Large intestine (tissue), 3 donors: ENCODE results near the gene CFAP46. TPM values are rescaled to one million over a fixed set of nuclear protein-coding genes. Genes with fewer than 3 reads are reported as not detected.
"Not testable (repeated sequence)": the region's sequence is repeated elsewhere in the genome, so short reads cannot be mapped to it uniquely, and the experiment has no call there.

Source experiments
- DNase-seq, 2 donors: peaks; one replicate each; pipeline versions ENCODE4 v3.0.0 to v3.0.0-alpha.2; 2013
- H3K27ac ChIP-seq: one replicate; pipeline ENCODE4 v1.5.1; 2013; ENCODE audit warnings: low read length
- H3K27me3 ChIP-seq: 2 replicates; pipeline ENCODE4 v1.6.1; 2013; ENCODE audit warnings: low read length; ENCODE audit not compliant: control insufficient read depth, insufficient read depth
- H3K36me3 ChIP-seq: 2 replicates; pipeline ENCODE4 v1.6.1; 2013; ENCODE audit warnings: low read length; ENCODE audit not compliant: control insufficient read depth, insufficient read depth
- H3K4me1 ChIP-seq: one replicate; pipeline ENCODE4 v1.6.1; 2013; ENCODE audit warnings: low read length; ENCODE audit not compliant: control insufficient read depth, insufficient read depth
- H3K4me3 ChIP-seq: one replicate; pipeline ENCODE4 v1.5.1; 2013; ENCODE audit warnings: low read length
- H3K9me3 ChIP-seq: one replicate; pipeline ENCODE4 v1.6.1; 2013; ENCODE audit warnings: mild to moderate bottlenecking, low read depth, low read length, moderate library complexity; ENCODE audit not compliant: control insufficient read depth
- WGBS: methylation state at CpG from one replicate; pipeline ENCODE4 v1.1.5; 2013; ENCODE audit warnings: low lambda C conversion rate; ENCODE audit not compliant: insufficient coverage; 5-methylcytosine and 5-hydroxymethylcytosine counted together
- polyA plus RNA-seq: library from polyadenylated mRNA; unstranded; fragments of 120-200 nt; gene quantifications from one replicate; pipeline ENCODE4 v1.2.1, GENCODE V29; 2013

CFAP46 gene
- polyA plus RNA-seq, 1 donor, result 0.75 TPM

DNA sequence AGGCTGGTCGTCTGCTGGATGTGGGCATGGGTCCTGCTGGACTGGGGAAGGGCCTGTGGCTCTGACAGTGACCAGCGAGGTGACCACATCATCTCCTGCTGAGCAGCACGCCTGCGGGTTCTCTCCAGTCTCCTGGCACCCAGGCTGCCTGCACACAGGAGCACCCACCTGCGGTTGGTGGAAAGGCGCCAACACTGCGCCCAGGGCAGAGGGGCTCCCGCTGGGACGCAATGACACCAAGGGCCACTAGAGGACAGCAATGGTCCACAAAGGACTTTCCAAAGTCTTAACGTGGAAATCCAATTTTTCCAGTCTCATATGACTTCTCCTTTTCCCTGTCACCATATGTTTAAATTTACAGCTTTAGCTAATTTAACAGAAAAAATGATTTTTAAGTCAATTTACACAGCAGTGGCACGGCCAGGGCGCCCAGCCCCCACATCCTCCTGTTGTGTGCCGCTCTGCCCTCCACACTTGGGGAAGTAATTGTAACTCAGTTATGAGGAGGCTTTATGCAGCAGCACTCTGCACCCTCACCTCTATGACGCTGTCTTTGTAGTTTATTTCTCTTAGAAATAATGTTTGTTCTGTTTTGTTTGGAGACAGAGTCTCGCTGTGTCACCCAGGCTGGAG, 38.1 kb downstream of the CFAP46 start:
- Histone ChIP-seq H3K4me3 (no peak overlapping the region), H3K4me1 (no peaks in the 10 kb centered on the region), H3K27ac (no peak overlapping the region), H3K36me3 (no peaks in the 10 kb centered on the region), H3K9me3 (peaks cover 13% of the 10 kb centered on the region), H3K27me3 (no peaks in the 10 kb centered on the region)
- no peak for DNase-seq
- 50% methylated on average over 2 of the region's 15 CpGs for WGBS

- DNase-seq, result not testable (repeated sequence)
Measured at GRCh38 chr10:132902656-132903575, 39.5 kb downstream of the CFAP46 start.

GRCh38 chr10:132901351-132901750, 41.0 kb downstream of the CFAP46 start:
- no peak for DNase-seq
- no peak overlapping the region for H3K4me3 ChIP-seq
- H3K27me3 ChIP-seq, result no peaks in the 10 kb centered on the region
- no peaks in the 10 kb centered on the region for H3K36me3 ChIP-seq
- no peaks in the 10 kb centered on the region for H3K4me1 ChIP-seq
- peaks cover 9% of the 10 kb centered on the region for H3K9me3 ChIP-seq
- no peak overlapping the region for H3K27ac ChIP-seq
- no CpG with 5 or more reads among the region's 7 CpGs for WGBS

More at GRCh38 chr10:132902656-132903575, 39.5 kb downstream of the CFAP46 start:
- H3K4me3 ChIP-seq, H3K4me1 ChIP-seq, H3K27ac ChIP-seq, H3K27me3 ChIP-seq, H3K36me3 ChIP-seq: not testable (repeated sequence)
- H3K9me3 ChIP-seq, result peaks cover 10% of the 10 kb centered on the region
- WGBS, result 90% methylated on average over 4 of the region's 19 CpGs

GRCh38 chr10:132900211-132900756, 42.1 kb downstream of the CFAP46 start:
- Histone ChIP-seq H3K4me1 (no peaks in the 10 kb centered on the region), H3K4me3 (no peak overlapping the region), H3K27me3 (peaks cover 2% of the 10 kb centered on the region), H3K9me3 (no peaks in the 10 kb centered on the region), H3K27ac (no peak overlapping the region), H3K36me3 (no peaks in the 10 kb centered on the region)
- DNase-seq, result no peak
- WGBS, result no CpG with 5 or more reads among the region's 14 CpGs

GRCh38 chr10:132899751-132900065, 42.7 kb downstream of the CFAP46 start:
- WGBS, result no CpG with 5 or more reads among the region's 7 CpGs
- H3K4me3 ChIP-seq, result no peak overlapping the region
- H3K27ac ChIP-seq, result no peak overlapping the region
- no peaks in the 10 kb centered on the region for H3K36me3 ChIP-seq
- peaks cover 2% of the 10 kb centered on the region for H3K27me3 ChIP-seq
- H3K4me1 ChIP-seq, result no peaks in the 10 kb centered on the region
- no peaks in the 10 kb centered on the region for H3K9me3 ChIP-seq
- DNase-seq, result no peak

DNA sequence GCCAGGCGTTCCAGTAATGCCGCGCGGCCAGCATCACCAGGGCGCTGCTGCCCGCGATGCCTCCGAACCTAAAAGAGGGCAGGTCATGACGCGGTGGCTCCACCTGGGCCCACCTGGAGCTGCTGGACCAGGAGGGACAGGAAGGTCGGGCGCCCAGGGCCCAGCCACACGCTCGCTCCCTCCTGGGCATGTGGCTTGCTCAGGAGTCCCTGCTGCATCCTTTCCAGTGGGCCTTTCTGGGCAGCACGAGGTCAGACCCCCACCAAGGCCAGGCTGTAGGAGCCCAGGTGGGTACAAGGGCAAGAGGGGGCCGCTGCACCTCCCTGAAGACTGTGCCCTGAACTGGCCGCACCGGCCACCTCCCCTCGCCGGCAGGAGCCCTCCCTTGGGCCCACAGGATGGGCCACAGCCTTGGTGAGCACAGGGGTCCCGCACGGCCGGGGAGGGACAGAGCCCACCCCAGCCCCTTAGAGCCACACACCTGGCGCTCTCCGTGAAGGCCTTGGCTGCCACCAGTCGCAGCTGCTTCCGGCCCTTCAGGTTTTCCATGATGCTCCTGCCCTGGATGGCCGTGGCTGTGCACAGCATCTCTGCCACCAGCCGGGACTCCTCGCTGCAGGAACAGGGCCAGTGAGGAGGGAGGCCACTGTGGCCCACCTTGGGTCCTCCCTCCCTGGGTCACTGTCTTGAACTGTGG, 43.2 kb downstream of the CFAP46 start:
- Histone ChIP-seq H3K9me3 (no peaks in the 10 kb centered on the region), H3K27ac (no peak overlapping the region), H3K4me1 (no peaks in the 10 kb centered on the region), H3K36me3 (no peaks in the 10 kb centered on the region), H3K4me3 (no peak overlapping the region), H3K27me3 (peaks cover 2% of the 10 kb centered on the region)
- DNase-seq, result no peak
- no CpG with 5 or more reads among the region's 30 CpGs for WGBS

- WGBS, result no CpG with 5 or more reads among the region's 12 CpGs
- no peaks in the 10 kb centered on the region for H3K36me3 ChIP-seq
- no peak overlapping the region for H3K27ac ChIP-seq
- no peak overlapping the region for H3K4me3 ChIP-seq
- no peaks in the 10 kb centered on the region for H3K9me3 ChIP-seq
- peaks cover 6% of the 10 kb centered on the region for H3K27me3 ChIP-seq
- no peak for DNase-seq
- H3K4me1 ChIP-seq, result no peaks in the 10 kb centered on the region
Measured at GRCh38 chr10:132898391-132899053, 43.8 kb downstream of the CFAP46 start.

- DNase-seq, result no peak
- Histone ChIP-seq H3K4me3 (no peak overlapping the region), H3K27ac (no peak overlapping the region), H3K36me3 (no peaks in the 10 kb centered on the region), H3K27me3 (peaks cover 8% of the 10 kb centered on the region), H3K4me1 (no peaks in the 10 kb centered on the region), H3K9me3 (no peaks in the 10 kb centered on the region)
- WGBS, result no CpG with 5 or more reads among the region's 16 CpGs
Measured at GRCh38 chr10:132897516-132898381, 44.6 kb downstream of the CFAP46 start.

DNA sequence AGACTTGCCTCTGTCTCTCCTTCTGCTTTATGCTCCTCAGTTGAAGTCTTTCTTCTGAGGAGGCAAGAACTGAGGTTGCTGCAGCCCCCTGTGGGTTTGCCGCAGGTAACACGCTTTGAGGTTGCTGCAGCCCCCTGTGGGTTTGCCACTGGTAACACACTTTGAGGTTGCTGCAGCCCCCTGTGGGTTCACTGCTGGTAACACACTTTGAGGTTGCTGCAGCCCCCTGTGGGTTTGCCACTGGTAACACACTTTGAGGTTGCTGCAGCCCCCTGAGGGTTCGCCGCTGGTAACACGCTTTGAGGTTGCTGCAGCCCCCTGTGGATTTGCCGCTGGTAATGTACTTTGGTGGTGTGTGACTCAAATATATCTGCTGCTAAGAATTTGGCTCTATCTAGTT, 48.6 kb downstream of the CFAP46 start:
- H3K27me3 ChIP-seq, result peaks cover 13% of the 10 kb centered on the region
- not testable (repeated sequence) for H3K36me3 ChIP-seq, DNase-seq, H3K27ac ChIP-seq, H3K9me3 ChIP-seq, H3K4me3 ChIP-seq, H3K4me1 ChIP-seq
- WGBS, result no CpG with 5 or more reads among the region's 6 CpGs
